NCI-H345 (cell line): ENCODE data around the gene COL6A2.
"Not testable (repeated sequence)": the region's sequence is repeated elsewhere in the genome, so short reads cannot be mapped to it uniquely, and the experiment has no call there.

Source experiments
- DNase-seq: peaks from one replicate; lab custom pipeline; 2025; lab: John Stamatoyannopoulos, UW

Gene COL6A2

GRCh38 chr21:46061063-46061462 is 36.8 kb upstream of the COL6A2 start:
- DNase-seq, result no peak

GRCh38 chr21:46061518-46061917 is 36.4 kb upstream of the COL6A2 start:
- no peak for DNase-seq

GRCh38 chr21:46061950-46062349 is 36.0 kb upstream of the COL6A2 start:
- DNase-seq, result no peak

GRCh38 chr21:46062471-46063211 is 35.3 kb upstream of the COL6A2 start:
- DNase-seq, result no peak

GRCh38 chr21:46063227-46063626 is 34.7 kb upstream of the COL6A2 start:
- DNase-seq, result no peak

- no peak for DNase-seq
Measured at GRCh38 chr21:46063734-46064680, 33.9 kb upstream of the COL6A2 start.

- no peak for DNase-seq
Measured at GRCh38 chr21:46064870-46065214, 33.1 kb upstream of the COL6A2 start.

GRCh38 chr21:46065215-46065913 is 32.5 kb upstream of the COL6A2 start:
- DNase-seq, result no peak

- no peak for DNase-seq
Measured at GRCh38 chr21:46065914-46066551, 31.9 kb upstream of the COL6A2 start.

- DNase-seq, result no peak
Measured at GRCh38 chr21:46066591-46067331, 31.2 kb upstream of the COL6A2 start.

GRCh38 chr21:46067505-46068201 is 30.3 kb upstream of the COL6A2 start:
- no peak for DNase-seq

- DNase-seq, result no peak
Measured at GRCh38 chr21:46068516-46069079, 29.3 kb upstream of the COL6A2 start.

- no peak for DNase-seq
Measured at GRCh38 chr21:46069166-46069565, 28.7 kb upstream of the COL6A2 start.

- DNase-seq, result no peak
Measured at GRCh38 chr21:46069719-46070279, 28.1 kb upstream of the COL6A2 start.

GRCh38 chr21:46071082-46071481 is 26.8 kb upstream of the COL6A2 start:
- no peak for DNase-seq

GRCh38 chr21:46076724-46077123 is 21.2 kb upstream of the COL6A2 start:
- DNase-seq, result not testable (repeated sequence)

GRCh38 chr21:46077674-46078101 is 20.2 kb upstream of the COL6A2 start:
- DNase-seq, result no peak

- DNase-seq, result no peak
Measured at GRCh38 chr21:46078322-46078977, 19.5 kb upstream of the COL6A2 start.

GRCh38 chr21:46078978-46079351 is 18.9 kb upstream of the COL6A2 start:
- no peak for DNase-seq
